C4-2B (cell line): ENCODE results near the gene PSMB8.

Experiments used
- H3K27ac ChIP-seq: fragments of 450-650 bp; 2 replicates; pipeline ENCODE4 v1.5.1; 2017
- ZFX ChIP-seq: fragments of 450-650 bp; IDR thresholded peaks from 2 replicates; pipeline ENCODE4 v1.6.1; 2017
- TF ChIP-seq, protein P1 (sequence below): fragments of 450-650 bp; conservative IDR thresholded peaks from 2 replicates; pipeline ENCODE4 v1.5.1; 2017; ENCODE audit warnings: mild to moderate bottlenecking

Gene PSMB8

GRCh38 chr6:32843979-32844838 is at the start of gene PSMB8:
Gene PSMB8 (minus strand): TSS chr6:32844047. CDS start chr6:32843996, 51 bp downstream.
- TF ChIP-seq ZFX, result no peak
- TF ChIP-seq, protein P1, sequence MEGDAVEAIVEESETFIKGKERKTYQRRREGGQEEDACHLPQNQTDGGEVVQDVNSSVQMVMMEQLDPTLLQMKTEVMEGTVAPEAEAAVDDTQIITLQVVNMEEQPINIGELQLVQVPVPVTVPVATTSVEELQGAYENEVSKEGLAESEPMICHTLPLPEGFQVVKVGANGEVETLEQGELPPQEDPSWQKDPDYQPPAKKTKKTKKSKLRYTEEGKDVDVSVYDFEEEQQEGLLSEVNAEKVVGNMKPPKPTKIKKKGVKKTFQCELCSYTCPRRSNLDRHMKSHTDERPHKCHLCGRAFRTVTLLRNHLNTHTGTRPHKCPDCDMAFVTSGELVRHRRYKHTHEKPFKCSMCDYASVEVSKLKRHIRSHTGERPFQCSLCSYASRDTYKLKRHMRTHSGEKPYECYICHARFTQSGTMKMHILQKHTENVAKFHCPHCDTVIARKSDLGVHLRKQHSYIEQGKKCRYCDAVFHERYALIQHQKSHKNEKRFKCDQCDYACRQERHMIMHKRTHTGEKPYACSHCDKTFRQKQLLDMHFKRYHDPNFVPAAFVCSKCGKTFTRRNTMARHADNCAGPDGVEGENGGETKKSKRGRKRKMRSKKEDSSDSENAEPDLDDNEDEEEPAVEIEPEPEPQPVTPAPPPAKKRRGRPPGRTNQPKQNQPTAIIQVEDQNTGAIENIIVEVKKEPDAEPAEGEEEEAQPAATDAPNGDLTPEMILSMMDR, result no peak; the same call in 1 of the 2 replicates
- no peak within 1 kb of the TSS for H3K27ac ChIP-seq

DNA sequence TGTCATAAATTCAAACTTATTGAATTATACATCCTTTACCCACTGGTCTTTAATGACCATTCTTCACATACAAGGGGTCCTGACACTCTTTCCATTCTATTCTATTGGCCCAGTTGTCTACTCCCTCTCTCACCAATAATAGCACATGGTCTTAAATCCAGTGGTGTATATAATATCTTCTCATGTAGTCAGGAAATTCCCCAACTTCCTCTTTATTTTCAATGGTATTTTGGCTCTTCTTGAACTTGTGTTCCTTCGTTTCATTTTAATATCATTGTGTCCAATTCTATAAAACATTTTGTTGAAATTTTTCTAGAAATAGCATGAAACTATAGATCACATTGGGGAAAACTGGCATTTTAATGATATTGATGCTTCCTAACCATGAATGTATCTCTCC is 47.0 kb upstream of the PSMB8 start:
- TF ChIP-seq, protein P1, result no peak
- no peak for TF ChIP-seq ZFX

DNA sequence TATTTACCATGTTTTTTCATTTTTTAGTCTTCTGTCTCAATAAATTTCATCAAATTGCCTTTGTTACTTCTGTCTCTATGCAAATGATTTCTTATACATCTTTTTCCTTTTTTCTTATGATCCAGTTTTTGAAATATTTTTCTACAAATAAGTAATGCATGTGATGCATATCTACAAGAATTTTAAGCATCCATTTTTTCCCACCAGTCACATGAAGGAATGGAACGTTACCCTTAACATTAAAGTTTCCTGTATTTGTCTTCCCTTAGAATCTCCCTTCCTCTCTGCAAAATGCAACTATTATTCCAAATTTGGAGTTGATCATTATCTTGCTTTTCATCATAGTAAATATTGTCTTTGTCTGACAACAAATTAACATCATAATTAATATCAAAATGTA is 45.7 kb upstream of the PSMB8 start:
- TF ChIP-seq, protein P1, result no peak
- no peak for TF ChIP-seq ZFX
- no peak overlapping the region for H3K27ac ChIP-seq

More for the DNA sequence above, 47.0 kb upstream of the PSMB8 start:
- H3K27ac ChIP-seq, result no peak overlapping the region

GRCh38 chr6:32888576-32888975 is 44.7 kb upstream of the PSMB8 start:
- TF ChIP-seq ZFX, result no peak
- TF ChIP-seq, protein P1, result no peak

GRCh38 chr6:32887616-32888015 is 43.8 kb upstream of the PSMB8 start:
- H3K27ac ChIP-seq, result no peak overlapping the region
- TF ChIP-seq, protein P1, result no peak
- TF ChIP-seq ZFX, result no peak

More at GRCh38 chr6:32888576-32888975, 44.7 kb upstream of the PSMB8 start:
- no peak overlapping the region for H3K27ac ChIP-seq

GRCh38 chr6:32886681-32887383 is 43.0 kb upstream of the PSMB8 start:
- H3K27ac ChIP-seq, result no peak overlapping the region
- TF ChIP-seq, protein P1, result no peak
- no peak for TF ChIP-seq ZFX

DNA sequence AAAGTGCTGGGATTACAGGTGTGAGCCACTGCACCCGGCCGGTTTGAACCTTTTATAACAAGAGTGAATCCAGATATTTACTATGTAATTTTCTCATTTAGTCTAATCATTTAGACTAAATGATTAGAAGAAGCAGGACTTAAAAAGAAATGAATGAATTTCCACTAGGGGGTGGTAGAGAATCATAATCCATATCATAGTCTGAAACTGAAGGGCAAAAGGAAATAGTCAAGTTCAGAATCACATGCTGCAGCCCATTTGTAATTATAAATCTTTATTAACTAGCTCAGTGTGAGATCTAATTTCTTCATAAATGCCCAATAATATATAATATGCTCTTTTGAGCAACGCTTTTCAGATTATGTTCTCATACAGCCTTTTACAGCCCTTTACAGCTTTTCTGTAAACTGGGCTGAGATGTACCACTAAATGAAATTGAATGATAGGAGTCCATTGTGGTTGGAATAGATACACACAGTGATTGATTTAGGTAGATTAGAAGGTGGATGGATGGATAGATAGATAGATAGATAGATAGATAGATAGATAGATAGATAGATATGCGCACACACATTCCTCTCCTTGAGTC is 41.9 kb upstream of the PSMB8 start:
- H3K27ac ChIP-seq, result no peak overlapping the region
- TF ChIP-seq ZFX, result no peak
- TF ChIP-seq, protein P1, result peak; percentile 78
